Astrocyte (in vitro differentiated cells and primary cell): ENCODE data around the gene MAFB. TPM values are rescaled to one million over a fixed set of nuclear protein-coding genes. Genes with fewer than 3 reads are reported as not detected.
A peak's percentile ranks its signal among the peaks of the same experiment; 100 is the strongest.

Experiments used
- DNase-seq: peaks from one replicate; pipeline ENCODE4 v3.0.0-alpha.2; 2010; ENCODE audit warnings: low read depth
- FAIRE-seq: peaks from 2 replicates; lab custom pipeline; 2011; peaks lifted over from hg19 to GRCh38; lab: Jason Lieb, UNC
- H2AFZ ChIP-seq: 2 replicates; pipeline ENCODE4 v1.6.0; 2012; ENCODE audit warnings: low read depth, low read length, inconsistent platforms
- H3K27ac ChIP-seq: 2 replicates; pipeline ENCODE4 v1.5.1; 2011; ENCODE audit warnings: low read depth, low read length, inconsistent platforms
- H3K27me3 ChIP-seq: 2 replicates; pipeline ENCODE4 v1.6.0; 2011; ENCODE audit warnings: low read length, inconsistent platforms; ENCODE audit not compliant: insufficient read depth
- H3K36me3 ChIP-seq: 2 replicates; pipeline ENCODE4 v1.5.1; 2011; ENCODE audit warnings: low read length, inconsistent platforms; ENCODE audit not compliant: insufficient read depth
- H3K4me1 ChIP-seq: 2 replicates; pipeline ENCODE4 v1.5.1; 2011; ENCODE audit warnings: low read length, inconsistent platforms; ENCODE audit not compliant: insufficient read depth
- H3K4me2 ChIP-seq: 2 replicates; pipeline ENCODE4 v1.6.0; 2012; ENCODE audit warnings: low read length, inconsistent platforms
- H3K4me3 ChIP-seq: 2 replicates; pipeline ENCODE4 v1.5.1; 2011; ENCODE audit warnings: low read depth, mild to moderate bottlenecking, low read length, inconsistent platforms; ENCODE audit not compliant: insufficient read depth
- H3K79me2 ChIP-seq: 2 replicates; pipeline ENCODE4 v1.6.0; 2012; ENCODE audit warnings: mild to moderate bottlenecking, low read length, inconsistent platforms; ENCODE audit not compliant: insufficient read depth
- H3K9ac ChIP-seq: 2 replicates; pipeline ENCODE4 v1.6.0; 2012; ENCODE audit warnings: mild to moderate bottlenecking, low read length, inconsistent platforms
- H3K9me3 ChIP-seq: 2 replicates; pipeline ENCODE4 v1.5.1; 2012; ENCODE audit warnings: low read depth, mild to moderate bottlenecking, low read length, inconsistent platforms; ENCODE audit not compliant: insufficient read depth
- H4K20me1 ChIP-seq: 2 replicates; pipeline ENCODE4 v1.6.0; 2012; ENCODE audit warnings: low read length, inconsistent platforms; ENCODE audit not compliant: insufficient read depth
- H3K27ac Mint-ChIP-seq: one replicate; pipeline ENCODE4 v1.8.0; 2021; ENCODE audit warnings: mild to moderate bottlenecking, mixed read lengths; ENCODE audit not compliant: unreplicated experiment
- H3K27me3 Mint-ChIP-seq: one replicate; pipeline ENCODE4 v1.8.0; 2021; ENCODE audit warnings: low read depth, mixed read lengths; ENCODE audit not compliant: unreplicated experiment
- H3K36me3 Mint-ChIP-seq: one replicate; pipeline ENCODE4 v1.8.0; 2021; ENCODE audit warnings: low read depth, mixed read lengths; ENCODE audit not compliant: unreplicated experiment
- H3K4me1 Mint-ChIP-seq: one replicate; pipeline ENCODE4 v1.8.0; 2021; ENCODE audit warnings: low read depth, mixed read lengths; ENCODE audit not compliant: unreplicated experiment
- H3K4me3 Mint-ChIP-seq: one replicate; pipeline ENCODE4 v1.8.0; 2021; ENCODE audit warnings: mild to moderate bottlenecking, moderate library complexity, mixed read lengths; ENCODE audit not compliant: unreplicated experiment
- H3K9me3 Mint-ChIP-seq: one replicate; pipeline ENCODE4 v1.8.0; 2021; ENCODE audit warnings: mild to moderate bottlenecking, mixed read lengths; ENCODE audit not compliant: unreplicated experiment
- CTCF ChIP-seq: IDR thresholded peaks from 2 replicates; pipeline ENCODE4 v1.5.1; 2011; ENCODE audit warnings: low read depth, mild to moderate bottlenecking, inconsistent platforms, low read length, moderate library complexity; ENCODE audit not compliant: insufficient read depth
- EZH2 ChIP-seq: IDR thresholded peaks from 2 replicates; pipeline ENCODE4 v1.6.1; 2012; ENCODE audit warnings: mild to moderate bottlenecking, low read length, inconsistent platforms; ENCODE audit not compliant: insufficient read depth
- total RNA-seq: library from RNA; stranded (reverse); gene quantifications from 2 replicates; pipeline ENCODE4 v1.2.1, GENCODE V29; 2021

The MAFB gene
- total RNA-seq, 1 donor from 2014 or later = 2.9 TPM

DNA sequence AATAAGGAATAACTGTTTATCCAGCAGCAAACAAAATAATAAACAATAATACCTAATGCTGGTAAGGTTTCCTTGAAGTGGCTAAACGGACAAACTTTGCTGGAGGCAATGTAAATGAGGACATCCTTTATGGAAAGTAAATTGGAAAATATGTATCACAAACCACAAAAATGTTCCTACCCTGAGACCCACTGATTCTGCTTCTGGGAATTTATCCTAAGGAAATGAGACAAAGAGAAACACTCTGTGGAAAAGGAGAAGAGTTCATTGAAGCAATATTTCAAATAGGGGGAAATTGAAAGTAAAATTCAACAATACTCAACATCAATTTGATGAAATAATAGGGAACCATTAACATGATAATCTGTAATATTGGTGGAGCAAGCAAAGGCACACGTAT is 37.9 kb downstream of the MAFB start:
- H3K36me3 ChIP-seq = no peaks in the 10 kb centered on the region
- Mint-ChIP-seq H3K9me3 (peaks cover 2% of the 10 kb centered on the region), H3K4me1 (peaks cover 27% of the 10 kb centered on the region), H3K27ac (peak overlapping the region; percentile 74), H3K36me3 (no peaks in the 10 kb centered on the region), H3K4me3 (no peak overlapping the region), H3K27me3 (peaks cover 30% of the 10 kb centered on the region)
- H2AFZ ChIP-seq = no peak overlapping the region
- H3K27me3 ChIP-seq = peaks cover under 1% of the 10 kb centered on the region
- no peaks in the 10 kb centered on the region for H4K20me1 ChIP-seq
- peaks cover 15% of the 10 kb centered on the region for H3K4me1 ChIP-seq
- FAIRE-seq (no peak), DNase-seq (peak; percentile 16)
- no peak for TF ChIP-seq CTCF
- TF ChIP-seq EZH2 = no peak
- no peaks in the 10 kb centered on the region for H3K79me2 ChIP-seq
- no peak overlapping the region for H3K4me3 ChIP-seq
- H3K4me2 ChIP-seq = peak overlapping the region; percentile 40
- H3K9me3 ChIP-seq = no peaks in the 10 kb centered on the region
- H3K27ac ChIP-seq = peak overlapping the region; percentile 1
- peak overlapping the region; percentile 3 for H3K9ac ChIP-seq

DNA sequence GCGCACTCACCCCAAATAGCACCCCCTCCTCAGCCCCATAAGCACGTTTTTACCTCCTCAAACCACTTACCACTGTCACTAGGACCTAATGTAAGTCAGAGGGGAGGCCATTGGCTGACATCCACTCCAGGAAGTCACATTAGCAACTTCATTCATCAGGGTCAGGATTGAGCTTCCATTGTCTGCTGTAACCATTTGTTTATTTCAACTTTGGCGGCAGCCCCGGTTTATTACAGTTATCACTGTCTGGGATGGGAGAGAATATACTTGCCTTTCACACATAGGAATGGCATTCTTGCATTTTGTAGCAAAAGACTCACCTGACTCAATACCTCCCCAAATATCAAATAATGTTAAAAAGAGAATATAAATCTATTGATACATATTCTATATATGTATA is 38.3 kb downstream of the MAFB start:
- peaks cover 2% of the 10 kb centered on the region for H3K9me3 Mint-ChIP-seq
- H3K27ac ChIP-seq = no peak overlapping the region
- no peaks in the 10 kb centered on the region for H3K79me2 ChIP-seq
- H2AFZ ChIP-seq = no peak overlapping the region
- H3K27me3 ChIP-seq = peaks cover 3% of the 10 kb centered on the region
- H3K27ac Mint-ChIP-seq = no peak overlapping the region
- TF ChIP-seq EZH2 (no peak), CTCF (no peak)
- DNase-seq (no peak), FAIRE-seq (no peak)
- H3K4me3 Mint-ChIP-seq = no peak overlapping the region
- H3K9me3 ChIP-seq = no peaks in the 10 kb centered on the region
- H3K27me3 Mint-ChIP-seq = peaks cover 31% of the 10 kb centered on the region
- H3K36me3 ChIP-seq = no peaks in the 10 kb centered on the region
- no peaks in the 10 kb centered on the region for H3K36me3 Mint-ChIP-seq
- no peak overlapping the region for H3K4me2 ChIP-seq
- H4K20me1 ChIP-seq = no peaks in the 10 kb centered on the region
- H3K4me1 ChIP-seq = peaks cover 15% of the 10 kb centered on the region
- peaks cover 27% of the 10 kb centered on the region for H3K4me1 Mint-ChIP-seq
- H3K9ac ChIP-seq = no peak overlapping the region
- H3K4me3 ChIP-seq = no peak overlapping the region

- no peak for DNase-seq
- Histone ChIP-seq H3K27ac (no peak overlapping the region), H3K79me2 (no peaks in the 10 kb centered on the region), H3K4me1 (peaks cover 15% of the 10 kb centered on the region), H3K4me2 (no peak overlapping the region), H3K4me3 (no peak overlapping the region), H2AFZ (no peak overlapping the region), H3K9me3 (no peaks in the 10 kb centered on the region), H4K20me1 (no peaks in the 10 kb centered on the region), H3K9ac (no peak overlapping the region), H3K27me3 (peaks cover 3% of the 10 kb centered on the region), H3K36me3 (no peaks in the 10 kb centered on the region)
- Mint-ChIP-seq H3K27ac (no peak overlapping the region), H3K27me3 (peaks cover 34% of the 10 kb centered on the region), H3K4me3 (no peak overlapping the region), H3K36me3 (no peaks in the 10 kb centered on the region), H3K4me1 (peaks cover 24% of the 10 kb centered on the region), H3K9me3 (peaks cover 2% of the 10 kb centered on the region)
- TF ChIP-seq EZH2 = no peak
- TF ChIP-seq CTCF = no peak
- no peak for FAIRE-seq
Measured at GRCh38 chr20:40648210-40649072, 40.6 kb downstream of the MAFB start.
